D721Med (cell line): ENCODE data around the gene TRRAP.

Experiments used
- DNase-seq: peaks from one replicate; pipeline ENCODE4 v3.0.0; 2011; ENCODE audit warnings: low spot score; ENCODE audit not compliant: insufficient read length
- FAIRE-seq: peaks from 2 replicates; lab custom pipeline; 2011; peaks lifted over from hg19 to GRCh38; lab: Jason Lieb, UNC
- TF ChIP-seq, protein P1 (sequence below): IDR thresholded peaks from 2 replicates; pipeline ENCODE4 v1.5.1; 2012; ENCODE audit warnings: mild to moderate bottlenecking, control low read depth; ENCODE audit not compliant: insufficient read depth; ENCODE audit errors: missing control alignments

Gene TRRAP

GRCh38 chr7:99002148-99002826 is 124.0 kb downstream of the TRRAP start:
- DNase-seq (no peak), FAIRE-seq (no peak)
- TF ChIP-seq, protein P1, sequence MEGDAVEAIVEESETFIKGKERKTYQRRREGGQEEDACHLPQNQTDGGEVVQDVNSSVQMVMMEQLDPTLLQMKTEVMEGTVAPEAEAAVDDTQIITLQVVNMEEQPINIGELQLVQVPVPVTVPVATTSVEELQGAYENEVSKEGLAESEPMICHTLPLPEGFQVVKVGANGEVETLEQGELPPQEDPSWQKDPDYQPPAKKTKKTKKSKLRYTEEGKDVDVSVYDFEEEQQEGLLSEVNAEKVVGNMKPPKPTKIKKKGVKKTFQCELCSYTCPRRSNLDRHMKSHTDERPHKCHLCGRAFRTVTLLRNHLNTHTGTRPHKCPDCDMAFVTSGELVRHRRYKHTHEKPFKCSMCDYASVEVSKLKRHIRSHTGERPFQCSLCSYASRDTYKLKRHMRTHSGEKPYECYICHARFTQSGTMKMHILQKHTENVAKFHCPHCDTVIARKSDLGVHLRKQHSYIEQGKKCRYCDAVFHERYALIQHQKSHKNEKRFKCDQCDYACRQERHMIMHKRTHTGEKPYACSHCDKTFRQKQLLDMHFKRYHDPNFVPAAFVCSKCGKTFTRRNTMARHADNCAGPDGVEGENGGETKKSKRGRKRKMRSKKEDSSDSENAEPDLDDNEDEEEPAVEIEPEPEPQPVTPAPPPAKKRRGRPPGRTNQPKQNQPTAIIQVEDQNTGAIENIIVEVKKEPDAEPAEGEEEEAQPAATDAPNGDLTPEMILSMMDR = no peak

DNA sequence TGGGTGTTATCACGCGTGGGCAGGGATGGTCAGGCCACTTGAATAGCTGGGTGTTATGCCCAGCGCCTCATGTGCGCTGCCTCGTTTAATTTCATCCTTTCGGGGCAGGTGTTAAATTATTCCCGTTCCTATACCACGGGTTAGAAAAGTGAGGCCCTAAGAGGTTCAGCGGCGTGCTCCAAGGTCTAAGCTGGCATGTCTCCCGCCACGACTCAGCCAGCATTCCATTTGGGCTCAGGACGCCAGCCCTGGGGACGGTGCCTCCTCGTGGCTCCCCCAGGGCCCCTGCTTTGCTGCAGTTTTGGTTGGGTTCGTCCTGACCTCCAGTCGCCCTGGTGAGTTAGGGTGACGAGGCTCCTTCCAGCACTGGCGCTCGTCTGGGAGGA is 124.5 kb downstream of the TRRAP start:
- TF ChIP-seq, protein P1 = no peak
- FAIRE-seq (no peak), DNase-seq (no peak)

GRCh38 chr7:99003419-99003818 is 125.1 kb downstream of the TRRAP start:
- no peak for DNase-seq
- no peak for FAIRE-seq
- TF ChIP-seq, protein P1 = no peak

GRCh38 chr7:99004216-99004615 is 125.9 kb downstream of the TRRAP start:
- no peak for FAIRE-seq
- DNase-seq = no peak
- TF ChIP-seq, protein P1 = no peak

DNA sequence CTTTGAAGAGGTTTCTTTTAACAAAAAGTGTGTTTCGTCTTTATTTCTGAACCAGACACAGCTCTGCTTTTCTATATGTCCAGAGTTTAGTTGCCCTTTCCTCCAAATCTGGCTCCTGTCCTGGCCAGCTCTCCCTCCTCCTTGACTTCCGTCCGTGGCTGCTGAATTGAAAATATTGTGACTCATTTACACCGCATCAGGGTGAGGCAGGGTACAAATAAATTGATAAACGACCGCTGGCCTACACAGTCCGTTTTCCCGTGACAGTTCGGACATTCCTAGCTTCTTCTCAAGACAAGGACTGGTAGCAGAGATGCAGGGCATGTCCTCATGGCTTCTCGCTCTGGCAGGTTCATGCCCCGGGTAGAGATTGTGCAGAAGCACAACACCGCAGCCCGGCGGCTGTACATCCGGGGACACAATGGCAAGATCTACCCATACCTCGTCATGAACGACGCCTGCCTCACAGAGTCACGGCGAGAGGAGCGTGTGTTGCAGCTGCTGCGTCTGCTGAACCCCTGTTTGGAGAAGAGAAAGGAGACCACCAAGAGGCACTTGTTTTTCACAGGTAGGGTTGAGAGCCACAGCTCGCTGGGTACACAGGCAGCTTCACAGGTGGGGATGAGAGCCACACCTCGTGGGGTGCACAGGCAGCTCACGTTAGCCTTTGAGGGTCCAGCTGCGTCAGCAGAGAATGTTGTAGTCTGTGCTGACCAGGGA is 126.6 kb downstream of the TRRAP start:
- DNase-seq = no peak
- TF ChIP-seq, protein P1 = no peak
- no peak for FAIRE-seq

GRCh38 chr7:99005776-99006175 is 127.4 kb downstream of the TRRAP start:
- FAIRE-seq (no peak), DNase-seq (no peak)
- TF ChIP-seq, protein P1 = no peak
